Left forelimb (tissue), 1 donor: ENCODE data around the gene KCNN1.
A peak's percentile ranks its signal among the peaks of the same experiment; 100 is the strongest.
"Not testable (repeated sequence)": the region's sequence is repeated elsewhere in the genome, so short reads cannot be mapped to it uniquely, and the experiment has no call there.

Source experiments
- DNase-seq: peaks from one replicate; pipeline ENCODE4 v3.0.0-alpha.2; 2018; ENCODE audit warnings: low spot score

The KCNN1 gene

GRCh38 chr19:17969096-17969792 is 2.3 kb downstream of the KCNN1 start:
- peak; percentile 55 for DNase-seq

- DNase-seq = no peak
Observed at GRCh38 chr19:17972230-17972629, 5.3 kb downstream of the KCNN1 start.

- DNase-seq = no peak
Observed at GRCh38 chr19:17973759-17974158, 6.9 kb downstream of the KCNN1 start.

- no peak for DNase-seq
Observed at GRCh38 chr19:17974551-17974950, 7.6 kb downstream of the KCNN1 start.

- no peak for DNase-seq
Observed at GRCh38 chr19:17975032-17975431, 8.1 kb downstream of the KCNN1 start.

GRCh38 chr19:17977021-17977420 is 10.1 kb downstream of the KCNN1 start:
- no peak for DNase-seq

- DNase-seq = no peak
Observed at GRCh38 chr19:17977488-17977887, 10.6 kb downstream of the KCNN1 start.

- DNase-seq = no peak
Observed at GRCh38 chr19:17981611-17982010, 14.7 kb downstream of the KCNN1 start.

- no peak for DNase-seq
Observed at GRCh38 chr19:17982430-17982829, 15.5 kb downstream of the KCNN1 start.

- DNase-seq = no peak
Observed at GRCh38 chr19:17985037-17985818, 18.3 kb downstream of the KCNN1 start.

- not testable (repeated sequence) for DNase-seq
Observed at GRCh38 chr19:17986569-17986968, 19.7 kb downstream of the KCNN1 start.

GRCh38 chr19:17988161-17988560 is 21.3 kb downstream of the KCNN1 start:
- DNase-seq = no peak

- no peak for DNase-seq
Observed at GRCh38 chr19:17989425-17990094, 22.7 kb downstream of the KCNN1 start.

- no peak for DNase-seq
Observed at GRCh38 chr19:17993076-17993813, 26.3 kb downstream of the KCNN1 start.

- DNase-seq = peak; percentile 90
Observed at GRCh38 chr19:17996826-17997316, 30.0 kb downstream of the KCNN1 start.

- DNase-seq = no peak
Observed at GRCh38 chr19:17997969-17998826, 31.3 kb downstream of the KCNN1 start.

- DNase-seq = no peak
Observed at GRCh38 chr19:17998827-17999150, 31.9 kb downstream of the KCNN1 start.

GRCh38 chr19:17999684-18000479 is 33.0 kb downstream of the KCNN1 start:
- no peak for DNase-seq

- no peak for DNase-seq
Observed at GRCh38 chr19:18000480-18000914, 33.6 kb downstream of the KCNN1 start.
